GM18861 (cell line): ENCODE results near the gene NR5A2.
A peak's percentile ranks its signal among the peaks of the same experiment; 100 is the strongest.

Experiments used
- ATAC-seq: cut with Tn5 transposase; IDR thresholded peaks from one replicate; pipeline ENCODE4 v1.9.1; 2021; ENCODE audit not compliant: unreplicated experiment

Gene NR5A2

DNA sequence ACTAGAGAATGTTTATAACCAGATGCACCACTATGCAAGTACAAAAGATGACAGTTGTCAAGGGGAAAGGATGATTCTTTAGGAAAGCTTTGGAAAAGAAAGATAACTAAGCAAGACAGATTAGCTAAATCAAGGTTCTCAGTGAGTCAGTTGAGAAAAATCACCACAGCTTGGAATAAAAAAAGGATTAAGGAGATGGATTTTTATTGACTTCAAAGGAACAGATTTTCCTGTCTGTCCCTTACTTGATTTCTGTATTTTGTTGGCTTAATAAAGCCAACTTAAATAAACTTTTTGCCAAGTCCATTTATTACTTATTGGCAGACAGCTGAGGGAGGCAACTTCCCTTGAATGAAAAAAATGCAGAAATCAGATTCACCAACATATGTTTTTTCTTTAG is 93.9 kb downstream of the NR5A2 start:
- ATAC-seq: no peak

DNA sequence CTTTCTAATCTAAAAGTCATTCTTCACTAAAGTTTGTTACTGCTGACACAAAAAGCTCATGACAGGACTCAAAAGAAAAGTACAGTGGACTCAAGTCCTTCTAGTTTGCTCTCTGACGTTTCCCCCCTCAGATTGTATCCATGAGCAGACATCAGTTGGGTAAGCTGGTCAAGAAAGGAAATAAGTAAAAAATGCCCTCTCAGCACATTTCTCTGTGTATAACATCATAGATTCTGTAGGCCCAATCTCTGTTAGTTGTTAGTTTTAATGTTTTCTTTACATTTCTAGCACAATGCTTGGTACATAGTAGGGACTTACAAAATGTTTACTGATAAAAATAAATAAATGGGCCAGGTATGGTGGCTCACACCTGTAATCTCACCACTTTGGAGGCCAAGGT is 96.8 kb downstream of the NR5A2 start:
- ATAC-seq: no peak

DNA sequence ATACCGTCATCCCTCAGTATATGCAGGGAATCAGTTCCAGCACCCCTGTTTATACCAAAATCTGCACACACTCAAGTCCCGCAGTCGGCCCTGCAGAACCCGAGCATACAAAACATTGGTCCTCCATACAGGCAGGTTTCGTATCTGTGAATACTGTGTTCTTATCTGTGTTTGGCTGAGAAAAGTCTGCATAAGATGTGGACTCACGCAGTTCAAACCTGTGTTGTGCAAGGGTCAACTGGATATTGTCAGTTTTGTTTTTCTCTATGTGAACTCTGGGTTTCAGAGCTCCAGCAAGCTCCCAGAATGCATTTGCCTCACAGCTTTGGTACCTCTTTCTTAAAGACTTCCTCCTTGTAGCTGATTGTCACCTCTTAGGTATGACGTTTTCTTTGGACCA is 100.6 kb downstream of the NR5A2 start:
- ATAC-seq: no peak

DNA sequence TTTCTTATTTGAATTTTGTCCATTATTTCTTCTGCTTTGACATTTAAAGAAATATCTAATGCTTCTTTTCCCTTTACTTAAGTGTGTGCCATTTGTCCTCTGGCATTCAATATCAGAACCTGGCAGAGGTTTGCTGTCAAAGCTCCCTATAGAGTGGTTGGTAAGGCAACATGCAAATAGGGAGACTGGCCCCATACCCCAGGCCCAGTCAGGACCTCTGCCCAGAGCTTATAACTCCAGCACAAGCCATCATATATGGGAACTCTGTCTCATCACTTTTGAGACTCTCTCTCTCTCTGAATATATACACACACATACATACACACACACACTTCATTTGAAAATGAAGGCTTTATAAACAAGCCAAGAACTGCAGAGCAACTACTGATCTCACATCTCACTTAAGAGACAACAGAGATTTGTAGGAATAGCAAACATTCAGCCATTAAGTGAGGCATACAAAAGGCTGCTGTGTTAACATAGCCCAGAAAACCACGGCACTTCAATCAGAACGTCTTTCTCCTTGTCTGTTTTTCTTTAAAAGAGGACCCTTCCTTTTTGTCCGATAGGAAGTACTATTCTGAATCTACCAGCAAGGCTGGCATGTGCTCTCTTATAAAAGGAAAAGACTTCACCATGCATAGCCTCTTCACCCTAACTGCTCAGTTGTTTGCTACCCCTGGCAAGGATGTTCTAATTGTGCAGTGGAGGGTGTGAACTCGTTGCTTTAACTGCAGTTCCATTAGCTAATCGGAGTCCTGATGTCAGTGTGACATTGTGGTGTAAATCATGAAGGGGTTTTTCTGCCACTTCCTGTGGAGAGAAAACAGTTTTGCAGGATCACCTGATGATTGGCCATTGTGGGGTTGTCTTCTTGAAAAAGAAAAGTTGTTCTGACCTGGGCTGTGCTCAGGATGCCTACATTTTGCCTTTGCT is 101.7 kb downstream of the NR5A2 start:
- ATAC-seq: no peak

DNA sequence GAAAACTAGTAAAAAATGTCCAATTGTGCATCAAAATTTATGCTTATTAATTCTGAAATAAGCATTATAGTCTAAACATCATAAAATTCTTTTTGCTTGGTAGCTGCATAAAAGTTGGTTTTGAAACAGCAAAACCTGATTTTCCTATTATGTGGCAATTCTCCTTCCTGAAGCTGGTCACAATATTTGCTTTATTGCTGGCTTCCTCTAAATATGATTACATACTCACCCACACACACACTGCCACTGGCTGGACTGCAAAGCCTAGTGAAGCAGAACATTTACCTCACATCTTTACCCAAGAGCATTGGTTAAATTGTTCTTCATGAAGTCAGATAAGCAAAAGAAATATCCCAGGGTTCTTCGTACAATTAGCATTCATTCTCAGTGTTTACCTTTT is 103.0 kb downstream of the NR5A2 start:
- ATAC-seq: no peak

DNA sequence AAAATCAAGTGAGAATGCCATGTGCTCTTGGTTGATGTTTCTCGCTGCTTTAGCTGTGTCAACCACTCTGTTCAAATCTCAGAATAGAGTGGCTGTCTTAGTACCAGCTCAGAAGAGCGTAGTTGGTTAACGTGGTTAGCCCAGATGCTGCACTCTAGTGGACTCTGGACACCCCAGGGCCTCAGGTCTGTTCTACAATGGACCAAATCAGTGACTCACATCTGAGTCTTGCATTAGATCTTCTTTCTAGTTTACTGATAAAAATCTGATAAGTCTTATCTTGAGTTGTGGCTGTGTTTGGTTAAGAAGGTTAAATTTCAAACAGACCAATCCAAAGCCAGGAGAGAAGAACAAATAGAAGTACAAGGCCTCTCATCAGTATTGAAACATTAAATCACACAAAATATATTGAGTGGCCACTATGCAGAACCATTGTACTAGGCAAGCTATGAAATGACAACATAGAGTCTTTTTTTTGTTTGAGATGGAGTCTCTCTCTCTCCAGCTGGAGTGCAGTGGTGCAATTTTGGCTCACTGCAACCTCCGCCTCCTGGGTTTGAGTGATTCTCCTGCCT is 104.1 kb downstream of the NR5A2 start:
- ATAC-seq: no peak

DNA sequence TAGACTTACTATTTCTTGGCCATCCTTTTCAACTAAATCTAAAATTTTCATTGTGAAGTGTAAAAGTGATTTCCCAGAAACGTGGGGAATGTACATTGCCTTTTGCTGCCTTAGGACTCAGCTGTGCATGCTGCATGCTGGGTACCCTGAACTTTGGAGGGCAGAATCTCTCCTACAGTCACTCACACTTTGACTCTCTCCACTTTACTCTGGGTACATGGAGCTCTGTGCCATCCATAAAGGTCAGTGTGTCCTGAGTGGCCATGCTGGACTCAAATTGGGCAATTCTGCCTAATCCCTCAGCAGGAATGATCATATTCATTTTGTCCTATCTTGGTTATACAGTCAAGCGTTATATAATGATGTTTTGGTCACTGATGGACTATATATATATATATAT is 105.6 kb downstream of the NR5A2 start:
- no peak for ATAC-seq

DNA sequence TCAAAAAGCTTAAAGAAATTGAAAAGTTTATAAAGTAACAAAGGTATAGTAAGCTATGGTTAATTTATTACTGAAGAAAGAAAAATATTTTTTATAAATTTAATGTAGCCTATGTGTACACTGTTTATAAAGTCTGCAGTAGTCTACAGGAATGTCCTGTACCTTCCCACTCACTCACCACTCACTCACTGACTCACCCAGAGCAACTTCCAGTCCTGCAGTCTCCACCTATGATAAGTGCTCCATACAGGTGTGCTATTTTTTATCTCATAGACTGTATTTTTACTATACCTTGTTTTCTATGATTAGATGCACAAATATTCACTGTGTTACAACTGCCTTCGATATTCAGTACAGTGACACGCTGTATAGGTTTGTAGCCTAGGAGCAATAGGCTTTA is 106.6 kb downstream of the NR5A2 start:
- ATAC-seq: no peak

DNA sequence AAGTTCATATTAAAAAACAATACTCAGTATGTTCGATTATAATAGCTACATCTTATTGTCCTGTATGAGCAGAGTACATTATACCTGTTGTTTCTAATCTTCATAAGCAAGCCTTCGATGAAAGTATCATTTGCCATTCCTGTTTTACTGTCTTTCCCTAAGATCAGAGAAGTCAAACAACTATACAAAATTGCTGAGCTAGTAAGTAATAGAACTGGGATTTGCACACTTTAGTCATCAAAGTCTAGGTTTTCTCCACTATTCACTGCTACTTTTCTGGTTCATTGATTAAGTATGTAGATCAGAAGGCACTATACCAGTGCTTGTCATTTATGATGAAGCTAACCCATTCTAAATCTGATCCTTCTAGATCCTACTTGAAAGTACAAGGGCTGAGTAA is 108.9 kb downstream of the NR5A2 start:
- no peak for ATAC-seq

DNA sequence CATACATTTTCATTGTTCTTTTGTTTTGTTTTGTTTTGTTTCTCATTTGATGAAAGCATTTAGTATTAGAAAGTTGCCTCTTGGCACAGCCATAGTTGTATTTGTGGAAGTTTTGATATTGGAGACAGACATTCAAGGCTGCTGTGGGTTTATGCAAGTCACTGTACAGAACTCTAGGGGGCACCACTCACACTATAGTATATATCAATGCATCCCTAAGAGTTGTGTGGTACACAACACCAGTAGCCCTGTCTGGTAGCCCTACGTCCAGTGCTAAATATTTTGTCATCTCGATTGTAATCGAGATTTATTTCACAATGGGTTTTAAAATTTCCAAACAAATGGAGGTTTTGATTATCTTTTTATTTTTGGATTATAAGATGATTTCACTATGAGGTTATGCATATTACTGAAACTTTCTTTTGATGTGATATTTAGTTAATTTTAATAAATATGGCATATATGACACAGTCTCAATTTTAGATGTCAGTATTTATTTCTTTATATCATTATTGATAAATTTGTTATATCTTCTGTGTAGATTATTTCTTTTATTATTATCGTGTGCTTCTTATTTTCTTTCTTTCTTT is 112.2 kb downstream of the NR5A2 start:
- peak; percentile 87 for ATAC-seq

DNA sequence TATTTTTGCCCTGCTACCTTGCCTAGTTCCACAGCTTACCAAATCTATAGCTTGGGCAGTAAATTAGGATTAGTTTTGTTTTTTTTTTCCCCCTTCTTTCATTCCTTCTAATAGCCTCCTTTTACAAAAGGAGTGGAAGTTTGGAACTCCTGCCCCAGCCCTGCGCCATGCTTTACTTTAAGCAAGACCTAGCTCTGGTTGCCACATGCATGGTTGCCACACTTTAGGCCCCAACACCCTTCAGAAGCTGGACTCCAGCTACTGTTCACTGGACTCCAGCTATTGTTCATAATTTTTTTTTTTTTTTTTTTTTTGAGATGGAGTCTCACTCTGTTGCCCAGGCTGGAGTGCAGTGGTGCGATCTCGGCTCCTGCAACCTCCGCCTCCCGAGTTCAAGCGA is 115.8 kb downstream of the NR5A2 start:
- ATAC-seq: no peak

DNA sequence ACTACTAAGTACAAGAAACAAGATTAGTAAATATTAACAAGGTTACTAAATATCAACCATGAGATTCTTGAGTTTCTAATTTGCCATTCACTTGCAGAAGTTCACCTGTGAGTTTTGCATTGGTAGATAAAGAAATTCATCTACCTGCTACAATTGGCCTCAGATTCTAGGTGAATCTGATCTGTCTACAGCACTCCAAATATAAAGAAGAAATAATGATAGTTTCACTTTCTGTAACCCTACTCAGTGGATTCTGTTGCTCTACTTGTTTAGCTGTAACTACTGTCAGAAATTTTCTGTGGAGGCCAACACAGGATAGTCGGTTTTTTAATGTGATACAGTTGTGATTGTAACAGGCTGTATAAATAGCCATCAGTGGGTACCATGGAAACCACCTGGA is 118.6 kb downstream of the NR5A2 start:
- no peak for ATAC-seq

DNA sequence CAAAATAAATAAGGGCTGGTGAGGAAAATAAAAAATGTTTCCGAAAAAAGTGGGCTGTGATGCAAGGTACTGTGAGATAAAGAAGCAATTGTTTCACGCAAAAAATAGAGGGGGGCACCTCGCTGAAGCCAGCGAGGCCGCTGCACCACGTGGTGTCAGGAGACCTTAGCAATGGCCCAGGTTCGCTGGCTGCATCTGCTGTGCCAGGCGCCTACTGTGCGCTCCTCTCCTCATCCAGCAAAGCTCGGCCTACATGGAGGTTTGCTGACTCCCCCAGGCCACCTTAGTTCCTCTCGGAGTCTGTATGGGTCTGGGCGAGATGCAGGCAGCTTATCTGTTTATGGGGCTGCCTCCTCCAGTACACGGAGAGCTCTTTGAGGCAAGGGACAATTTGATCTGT is 119.6 kb downstream of the NR5A2 start:
- no peak for ATAC-seq

DNA sequence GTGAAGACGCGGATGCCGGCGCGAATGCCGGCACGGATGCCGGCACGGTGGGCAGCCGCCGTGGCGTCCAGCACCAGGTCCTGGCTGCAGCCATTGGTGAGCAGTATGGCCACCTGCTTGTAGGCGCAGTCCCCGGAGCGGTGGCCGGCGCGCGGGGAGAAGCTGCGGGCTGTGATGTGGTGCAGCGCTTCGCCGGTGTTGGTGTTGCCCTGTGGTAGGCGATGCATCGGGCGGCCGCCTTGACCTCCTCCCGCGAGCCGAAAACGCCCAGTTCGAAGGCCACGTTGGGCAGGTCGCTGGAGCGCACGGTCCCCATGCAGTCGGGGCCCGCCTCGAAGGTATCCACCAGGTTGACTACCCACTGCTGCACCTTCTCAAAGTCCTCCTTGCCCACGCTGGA is 120.2 kb downstream of the NR5A2 start:
- no peak for ATAC-seq

DNA sequence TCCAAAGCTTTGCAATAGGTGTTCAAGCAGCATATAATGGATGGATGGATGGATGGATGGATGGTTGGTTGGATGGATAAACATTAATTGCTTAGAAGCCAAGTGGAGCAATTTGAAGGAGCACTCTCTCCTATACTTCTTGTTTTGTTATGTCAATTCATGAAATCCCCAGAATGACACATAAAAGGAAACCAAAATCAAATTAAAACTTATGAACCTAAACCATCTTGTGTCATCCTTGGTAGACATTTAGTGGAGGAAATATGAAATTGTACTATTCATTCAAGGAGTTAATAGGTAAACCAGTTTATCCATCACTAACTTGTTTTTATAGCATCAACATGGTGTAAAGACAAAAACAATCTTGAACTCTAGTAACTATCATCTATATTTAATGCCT is 122.5 kb downstream of the NR5A2 start:
- no peak for ATAC-seq

DNA sequence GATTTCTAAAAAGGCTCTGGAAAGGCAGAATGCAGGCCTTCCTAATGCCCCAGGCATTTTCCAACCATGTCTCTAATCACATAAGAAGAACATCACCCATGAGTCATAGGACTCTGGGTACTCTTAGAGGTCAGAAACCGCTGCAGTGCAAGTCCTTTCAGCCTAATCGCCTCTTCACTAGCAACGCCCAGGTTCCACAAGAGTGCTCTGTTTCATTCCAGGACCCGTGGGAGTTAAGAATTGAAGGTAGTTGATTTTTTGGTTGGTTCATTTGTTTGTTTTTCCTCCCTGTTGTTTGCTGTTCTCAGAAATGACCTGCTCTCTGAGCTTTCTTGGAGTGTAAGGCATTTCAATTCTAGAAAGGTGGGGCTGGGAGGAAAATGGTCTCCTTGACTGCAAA is 123.2 kb downstream of the NR5A2 start:
- peak; percentile 33 for ATAC-seq

DNA sequence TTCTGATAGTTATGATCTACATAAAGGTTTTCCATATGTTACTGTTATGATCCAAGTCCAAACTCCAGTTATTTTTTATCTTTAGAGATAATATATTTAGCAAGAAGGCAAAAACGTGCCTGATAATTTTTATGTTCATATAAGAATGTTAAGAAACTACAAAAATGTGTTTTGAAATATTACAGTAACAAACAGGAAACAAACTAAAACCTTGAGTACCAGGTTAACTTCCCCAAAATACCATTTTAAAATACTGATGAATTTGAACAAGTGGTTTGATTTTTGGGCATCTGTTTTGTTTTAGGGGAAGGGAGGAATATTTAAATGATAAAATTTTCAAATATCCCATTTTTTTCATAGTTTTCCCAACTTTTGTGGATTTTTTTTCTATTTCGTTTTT is 124.8 kb downstream of the NR5A2 start:
- ATAC-seq: no peak

DNA sequence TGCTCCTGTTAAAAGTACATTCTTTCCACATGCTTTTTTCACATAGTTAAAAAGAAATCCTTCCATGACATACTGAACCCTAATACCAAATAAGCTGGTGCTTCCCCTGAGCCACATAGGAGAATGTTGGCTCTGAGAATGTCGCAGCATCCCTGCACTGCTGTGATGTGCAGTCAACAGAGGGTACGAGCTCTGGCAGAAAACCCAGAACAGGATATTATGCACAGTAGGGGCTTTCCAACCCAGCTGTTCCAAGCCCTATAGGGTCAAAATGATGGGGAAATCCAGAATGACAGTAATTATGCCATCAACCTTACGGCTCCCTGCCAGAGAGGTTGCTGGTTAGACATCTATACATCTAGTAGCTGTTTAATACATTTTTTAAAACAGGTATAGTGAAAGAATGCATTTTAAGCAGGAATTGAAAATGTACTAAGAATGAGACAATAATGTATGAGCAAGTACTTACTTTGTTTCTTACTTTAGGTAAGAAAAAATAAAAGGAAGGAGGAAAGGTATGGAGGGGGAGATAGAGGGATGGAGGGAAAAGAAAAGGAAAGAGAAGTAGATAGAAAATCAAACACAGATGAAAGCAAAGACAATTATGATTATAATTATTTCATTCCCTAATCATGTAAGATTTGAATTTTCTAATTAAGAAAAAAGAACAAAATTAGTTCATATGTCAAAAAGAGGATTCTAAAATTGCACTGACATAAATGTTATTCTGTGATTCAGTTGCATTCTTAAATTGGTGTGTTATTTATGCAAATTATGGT is 126.0 kb downstream of the NR5A2 start:
- ATAC-seq: peak; percentile 45

DNA sequence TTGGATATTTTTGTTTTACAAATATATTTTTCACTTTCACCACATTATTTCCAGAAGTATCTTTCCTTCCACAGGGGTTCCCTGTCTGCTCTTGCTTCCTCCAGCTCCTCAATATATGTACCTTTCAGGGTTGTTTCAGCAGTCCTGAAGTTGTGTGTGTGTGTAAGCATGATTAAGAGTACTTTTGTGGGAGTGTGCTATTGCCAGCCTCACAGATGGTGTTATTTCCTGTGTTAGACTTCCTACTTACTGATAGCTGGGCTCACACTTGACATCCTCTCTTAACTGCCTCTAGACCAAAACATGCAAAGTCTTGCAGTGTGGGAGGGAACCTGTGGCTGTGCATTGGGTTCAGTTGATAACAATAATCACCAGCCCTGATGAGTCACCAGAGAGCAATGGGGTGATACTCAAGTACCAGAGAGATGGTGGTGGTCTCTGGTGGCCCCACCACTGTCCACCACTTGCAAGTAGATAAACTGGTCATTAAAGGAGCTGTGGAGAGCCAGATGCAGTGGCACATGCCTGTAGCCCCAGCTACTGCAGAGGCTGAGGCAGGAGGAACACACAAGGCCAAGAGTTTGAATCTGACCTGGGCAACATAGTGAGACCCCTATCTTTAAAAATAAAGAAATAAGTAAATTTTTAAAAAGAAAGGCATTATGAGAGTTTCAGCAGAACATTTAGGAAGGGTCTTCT is 126.7 kb downstream of the NR5A2 start:
- peak; percentile 90 for ATAC-seq

DNA sequence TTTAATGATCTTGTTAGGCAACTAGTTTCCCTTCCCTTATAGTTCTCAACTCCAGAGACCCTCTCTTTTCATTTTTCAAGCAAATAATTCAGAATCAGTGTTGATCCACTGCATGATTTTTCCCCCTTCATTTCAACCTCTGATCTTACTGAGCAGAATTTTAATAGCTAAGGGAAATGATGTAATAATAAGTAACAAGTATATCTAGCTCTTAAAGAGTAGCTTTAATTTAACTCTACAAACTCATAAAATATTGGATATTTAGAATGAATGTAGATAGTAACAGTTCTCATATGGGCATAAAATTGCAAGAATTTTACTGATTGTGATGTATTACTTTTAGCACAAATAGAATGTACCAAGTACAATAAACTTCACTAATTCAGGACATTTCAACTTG is 130.2 kb downstream of the NR5A2 start:
- no peak for ATAC-seq

DNA sequence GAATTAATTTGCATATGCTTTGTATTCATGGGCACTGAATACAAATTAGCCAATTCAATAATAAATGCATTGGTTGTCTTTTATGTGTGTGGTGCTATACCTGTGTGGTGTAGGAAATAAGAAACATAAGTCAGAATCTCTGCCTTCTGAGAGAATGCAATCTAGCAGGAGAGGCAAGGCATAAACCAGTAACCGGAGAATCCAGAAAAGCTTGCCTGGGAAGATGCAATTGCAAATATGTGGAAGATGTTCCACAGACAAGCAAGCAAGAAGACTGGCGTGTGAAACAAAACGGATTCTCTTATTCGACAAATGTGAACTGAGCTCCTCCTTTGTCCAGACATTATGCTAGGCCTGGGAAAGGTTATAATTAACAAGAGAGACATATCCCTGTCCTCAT is 134.3 kb downstream of the NR5A2 start:
- ATAC-seq: no peak
